ENCODE results near the gene CDKN2C. TPM values are rescaled to one million over a fixed set of nuclear protein-coding genes. Genes with fewer than 3 reads are reported as not detected.

Gene CDKN2C
- total RNA-seq, 1 donor from 2014 or later: 2.9 TPM

DNA sequence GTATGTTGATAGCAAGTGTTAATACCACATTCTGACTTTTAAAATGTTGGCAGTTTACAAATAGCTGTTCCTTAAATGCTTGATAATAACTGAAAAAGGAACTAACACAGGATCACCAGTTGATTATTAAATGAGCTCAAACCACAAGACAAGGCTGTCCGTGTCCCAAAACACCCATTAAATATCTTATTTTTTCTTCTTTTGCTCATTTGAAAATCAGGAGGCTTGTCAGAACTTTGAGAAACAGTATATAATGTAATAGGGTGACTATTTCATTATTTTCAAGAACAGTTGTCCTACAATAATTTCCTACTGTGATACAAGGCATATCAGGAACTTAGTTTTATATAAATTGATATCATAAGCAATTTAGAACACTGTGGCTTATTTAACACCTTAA lies 2.7 kb downstream of the CDKN2C start:
- Mint-ChIP-seq H3K4me1 (peaks cover 14% of the 10 kb centered on the region), H3K36me3 (ENCODE audit: low read depth) (no peaks in the 10 kb centered on the region), H3K27me3 (ENCODE audit: low read depth) (peaks cover 92% of the 10 kb centered on the region), H3K27ac (ENCODE audit: unreplicated experiment) (no peak overlapping the region), H3K9me3 (no peaks in the 10 kb centered on the region), H3K4me3 (no peak overlapping the region)
- DNase-seq (ENCODE audit: low read depth, low spot score): no peak
- TF ChIP-seq, protein P1, sequence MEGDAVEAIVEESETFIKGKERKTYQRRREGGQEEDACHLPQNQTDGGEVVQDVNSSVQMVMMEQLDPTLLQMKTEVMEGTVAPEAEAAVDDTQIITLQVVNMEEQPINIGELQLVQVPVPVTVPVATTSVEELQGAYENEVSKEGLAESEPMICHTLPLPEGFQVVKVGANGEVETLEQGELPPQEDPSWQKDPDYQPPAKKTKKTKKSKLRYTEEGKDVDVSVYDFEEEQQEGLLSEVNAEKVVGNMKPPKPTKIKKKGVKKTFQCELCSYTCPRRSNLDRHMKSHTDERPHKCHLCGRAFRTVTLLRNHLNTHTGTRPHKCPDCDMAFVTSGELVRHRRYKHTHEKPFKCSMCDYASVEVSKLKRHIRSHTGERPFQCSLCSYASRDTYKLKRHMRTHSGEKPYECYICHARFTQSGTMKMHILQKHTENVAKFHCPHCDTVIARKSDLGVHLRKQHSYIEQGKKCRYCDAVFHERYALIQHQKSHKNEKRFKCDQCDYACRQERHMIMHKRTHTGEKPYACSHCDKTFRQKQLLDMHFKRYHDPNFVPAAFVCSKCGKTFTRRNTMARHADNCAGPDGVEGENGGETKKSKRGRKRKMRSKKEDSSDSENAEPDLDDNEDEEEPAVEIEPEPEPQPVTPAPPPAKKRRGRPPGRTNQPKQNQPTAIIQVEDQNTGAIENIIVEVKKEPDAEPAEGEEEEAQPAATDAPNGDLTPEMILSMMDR (conservative IDR thresholded peaks at IDR 0.05): no peak

DNA sequence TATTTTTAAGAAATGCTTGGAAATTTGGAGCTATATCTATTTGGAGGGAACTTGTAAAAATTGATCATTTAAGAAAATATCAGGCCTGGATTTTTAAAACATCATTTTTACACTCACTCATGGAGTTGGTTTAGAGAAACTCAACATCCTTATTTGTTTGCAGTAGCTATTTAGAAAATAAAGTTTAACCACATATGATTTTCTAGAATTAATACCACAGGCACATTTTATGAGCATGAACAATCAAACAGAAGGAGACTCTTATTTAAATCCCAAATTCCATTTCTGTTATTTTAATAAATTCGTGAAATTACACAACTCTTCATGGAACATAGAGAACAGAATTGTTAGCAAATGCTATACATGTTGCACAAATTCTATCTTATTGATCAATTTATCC lies 3.2 kb downstream of the CDKN2C start:
- H3K9me3 Mint-ChIP-seq: no peaks in the 10 kb centered on the region
- no peak overlapping the region for H3K27ac Mint-ChIP-seq (ENCODE audit: unreplicated experiment)
- no peaks in the 10 kb centered on the region for H3K36me3 Mint-ChIP-seq (ENCODE audit: low read depth)

DNA sequence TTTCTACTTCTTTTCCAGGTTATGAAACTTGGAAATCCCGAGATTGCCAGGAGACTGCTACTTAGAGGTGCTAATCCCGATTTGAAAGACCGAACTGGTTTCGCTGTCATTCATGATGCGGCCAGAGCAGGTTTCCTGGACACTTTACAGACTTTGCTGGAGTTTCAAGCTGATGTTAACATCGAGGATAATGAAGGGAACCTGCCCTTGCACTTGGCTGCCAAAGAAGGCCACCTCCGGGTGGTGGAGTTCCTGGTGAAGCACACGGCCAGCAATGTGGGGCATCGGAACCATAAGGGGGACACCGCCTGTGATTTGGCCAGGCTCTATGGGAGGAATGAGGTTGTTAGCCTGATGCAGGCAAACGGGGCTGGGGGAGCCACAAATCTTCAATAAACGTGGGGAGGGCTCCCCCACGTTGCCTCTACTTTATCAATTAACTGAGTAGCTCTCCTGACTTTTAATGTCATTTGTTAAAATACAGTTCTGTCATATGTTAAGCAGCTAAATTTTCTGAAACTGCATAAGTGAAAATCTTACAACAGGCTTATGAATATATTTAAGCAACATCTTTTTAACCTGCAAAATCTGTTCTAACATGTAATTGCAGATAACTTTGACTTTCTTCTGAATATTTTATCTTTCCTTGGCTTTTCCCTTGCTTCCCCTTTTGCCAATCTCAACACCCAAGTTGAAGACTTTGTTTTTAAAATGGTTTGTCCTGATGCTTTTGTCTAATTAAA lies 4.0 kb downstream of the CDKN2C start:
- peaks cover 19% of the 10 kb centered on the region for H3K4me1 Mint-ChIP-seq
- no peak overlapping the region for H3K27ac Mint-ChIP-seq (ENCODE audit: unreplicated experiment)
- no peaks in the 10 kb centered on the region for H3K36me3 Mint-ChIP-seq (ENCODE audit: low read depth)
- peaks cover 92% of the 10 kb centered on the region for H3K27me3 Mint-ChIP-seq (ENCODE audit: low read depth)
- no peak for DNase-seq (ENCODE audit: low read depth, low spot score)
- peak overlapping the region; percentile 25 for H3K4me3 Mint-ChIP-seq
- H3K9me3 Mint-ChIP-seq: no peaks in the 10 kb centered on the region
- TF ChIP-seq, protein P1 (conservative IDR thresholded peaks at IDR 0.05): no peak

More for the DNA sequence above, 3.2 kb downstream of the CDKN2C start:
- Mint-ChIP-seq H3K4me1 (peaks cover 14% of the 10 kb centered on the region), H3K27me3 (ENCODE audit: low read depth) (peaks cover 91% of the 10 kb centered on the region), H3K4me3 (peak overlapping the region; percentile 25)
- no peak for DNase-seq (ENCODE audit: low read depth, low spot score)
- TF ChIP-seq, protein P1 (conservative IDR thresholded peaks at IDR 0.05): no peak

DNA sequence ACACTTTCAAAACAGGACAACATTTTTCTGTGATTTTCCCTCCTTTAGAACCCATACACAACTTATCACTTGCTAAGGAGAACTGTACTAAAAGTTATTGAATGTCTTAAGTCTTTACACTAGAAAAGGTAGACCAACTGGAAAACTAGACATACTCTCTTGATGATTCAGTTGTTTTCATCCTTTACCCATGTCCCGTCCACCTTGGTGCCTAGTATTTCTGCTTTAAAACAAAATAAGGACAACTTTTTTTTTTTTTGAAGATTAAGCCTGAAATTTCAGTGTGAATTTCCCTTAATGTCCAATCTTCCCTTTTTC lies 4.5 kb downstream of the CDKN2C start:
- TF ChIP-seq, protein P1 (conservative IDR thresholded peaks at IDR 0.05): no peak
- Mint-ChIP-seq H3K4me3 (peak overlapping the region; percentile 1), H3K4me1 (peaks cover 18% of the 10 kb centered on the region), H3K27me3 (ENCODE audit: low read depth) (peaks cover 95% of the 10 kb centered on the region), H3K27ac (ENCODE audit: unreplicated experiment) (no peak overlapping the region), H3K36me3 (ENCODE audit: low read depth) (no peaks in the 10 kb centered on the region), H3K9me3 (no peaks in the 10 kb centered on the region)
- DNase-seq (ENCODE audit: low read depth, low spot score): no peak

DNA sequence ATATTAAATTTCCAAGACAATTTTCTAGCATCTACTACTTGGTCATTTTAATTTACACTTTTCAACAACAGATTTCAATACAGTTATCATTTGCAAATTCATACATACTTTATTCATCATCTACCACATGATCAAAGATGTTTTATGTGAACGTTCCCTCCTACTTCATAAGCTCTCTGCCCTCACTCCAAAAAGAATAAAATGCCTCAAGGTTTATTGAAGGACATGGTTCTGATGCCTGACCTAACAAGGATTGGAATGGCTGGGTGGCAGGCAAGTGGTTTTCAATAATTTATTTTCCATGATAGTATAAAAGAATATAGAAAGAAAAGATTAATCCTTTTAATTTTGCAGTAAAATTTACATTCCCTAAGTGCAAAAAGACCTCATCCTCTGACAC lies 5.4 kb downstream of the CDKN2C start:
- no peaks in the 10 kb centered on the region for H3K9me3 Mint-ChIP-seq
- peaks cover 10% of the 10 kb centered on the region for H3K4me1 Mint-ChIP-seq
- no peak overlapping the region for H3K4me3 Mint-ChIP-seq
- TF ChIP-seq, protein P1 (conservative IDR thresholded peaks at IDR 0.05): no peak
- peaks cover 95% of the 10 kb centered on the region for H3K27me3 Mint-ChIP-seq (ENCODE audit: low read depth)
- H3K36me3 Mint-ChIP-seq (ENCODE audit: low read depth): no peaks in the 10 kb centered on the region
- DNase-seq (ENCODE audit: low read depth, low spot score): no peak
- H3K27ac Mint-ChIP-seq (ENCODE audit: unreplicated experiment): no peak overlapping the region

Data from neural crest cell (in vitro differentiated cells).